PC-3 (cell line): ENCODE data around the gene SLC10A7. TPM values are rescaled to one million over a fixed set of nuclear protein-coding genes. Genes with fewer than 3 reads are reported as not detected.
"Not testable (repeated sequence)": the region's sequence is repeated elsewhere in the genome, so short reads cannot be mapped to it uniquely, and the experiment has no call there.

Experiments
- ATAC-seq: fragments of 200-7000 bp; cut with Tn5 transposase; 2 replicates; pipeline ENCODE4 v1.9.1; 2020; ENCODE audit warnings: mild to moderate bottlenecking, moderate library complexity
- BruUV-seq: library from RNA; stranded (reverse); fragments of 400-500 nt; replicated peaks from 2 replicates; lab custom pipeline; 2021; lab: Mats Ljungman, UMichigan
- CTCF ChIA-PET: fragments of 300-600 bp; sonication (Branson Sonifier 250); formaldehyde crosslinking; loops from one replicate; lab custom pipeline; 2022; ENCODE audit warnings: antibody characterized with exemption; lab: Charles Lee
- POLR2A ChIA-PET: fragments of 300-600 bp; sonication (Branson Sonifier 250); formaldehyde crosslinking; loops from one replicate; lab custom pipeline; 2022; ENCODE audit warnings: antibody characterized with exemption; ENCODE audit not compliant: unreplicated experiment; lab: Charles Lee
- DNase-seq: peaks from one replicate; pipeline ENCODE4 v3.0.0-alpha.2; 2015
- H2AFZ ChIP-seq: fragments of 300-600 bp; sonication (generic); 2 replicates; pipeline ENCODE4 v1.6.0; 2016; ENCODE audit warnings: antibody characterized with exemption, low read length
- H3F3A ChIP-seq: fragments of 300-600 bp; sonication (generic); one replicate; pipeline ENCODE4 v1.6.0; 2017; ENCODE audit warnings: antibody characterized with exemption, low read length, control low read depth, mild to moderate bottlenecking; ENCODE audit not compliant: unreplicated experiment
- H3K27ac ChIP-seq: fragments of 300-600 bp; sonication (generic); 2 replicates; pipeline ENCODE4 v1.5.1; 2016; ENCODE audit warnings: mild to moderate bottlenecking, low read length
- H3K27me3 ChIP-seq: fragments of 300-600 bp; sonication (generic); 2 replicates; pipeline ENCODE4 v1.6.1; 2016; ENCODE audit warnings: low read length, mixed read lengths
- H3K36me3 ChIP-seq: fragments of 300-600 bp; sonication (generic); 2 replicates; pipeline ENCODE4 v1.6.1; 2016; ENCODE audit warnings: low read depth, mixed run types, low read length, mixed read lengths
- H3K4me1 ChIP-seq: fragments of 300-600 bp; sonication (generic); 2 replicates; pipeline ENCODE4 v1.5.1; 2016; ENCODE audit warnings: low read length; ENCODE audit not compliant: insufficient read depth
- H3K4me2 ChIP-seq: fragments of 300-600 bp; sonication (generic); 2 replicates; pipeline ENCODE4 v1.6.0; 2016; ENCODE audit warnings: low read length
- H3K4me3 ChIP-seq: fragments of 300-600 bp; sonication (generic); 2 replicates; pipeline ENCODE4 v1.5.1; 2016; ENCODE audit warnings: mild to moderate bottlenecking, low read length, mixed read lengths
- H3K79me2 ChIP-seq: fragments of 300-600 bp; sonication (generic); 2 replicates; pipeline ENCODE4 v1.6.1; 2017; ENCODE audit warnings: low read length, mixed read lengths
- H3K9ac ChIP-seq: fragments of 300-600 bp; sonication (generic); 2 replicates; pipeline ENCODE4 v1.6.0; 2016; ENCODE audit warnings: mild to moderate bottlenecking, low read length
- H3K9me2 ChIP-seq: fragments of 300-600 bp; sonication (generic); replicated peaks from 2 replicates; pipeline ENCODE4 v1.6.1; 2016; ENCODE audit warnings: mixed run types, low read length, mixed read lengths
- H3K9me3 ChIP-seq: fragments of 300-600 bp; sonication (generic); 2 replicates; pipeline ENCODE4 v1.6.1; 2016; ENCODE audit warnings: low read length, mixed read lengths
- H4K20me1 ChIP-seq: fragments of 300-600 bp; sonication (generic); 2 replicates; pipeline ENCODE4 v1.6.1; 2016; ENCODE audit warnings: low read length, mixed read lengths
- EZH2 ChIP-seq: fragments of 300-600 bp; sonication (generic); IDR thresholded peaks from one replicate; pipeline ENCODE4 v1.6.1; 2017; ENCODE audit warnings: antibody characterized with exemption, mild to moderate bottlenecking, low read length; ENCODE audit not compliant: unreplicated experiment
- EZH2phosphoT487 ChIP-seq: fragments of 300-600 bp; sonication (generic); IDR thresholded peaks from 2 replicates; pipeline ENCODE4 v1.6.1; 2018; ENCODE audit warnings: mild to moderate bottlenecking, antibody characterized with exemption, low read length, borderline replicate concordance
- intact Hi-C: fragments of 100-400 bp; cut with micrococcal nuclease; formaldehyde crosslinking; loops from 2 replicates; pipeline ENCODE4 v1.9.0; 2023
- total RNA-seq: library from RNA; depleted of rRNA; stranded (reverse); fragments of >200 nt; gene quantifications from 2 replicates; pipeline ENCODE4 v1.2.3, GENCODE V29; 2014
- TF ChIP-seq, protein P1 (sequence below): fragments of 300-600 bp; sonication (generic); conservative IDR thresholded peaks from 2 replicates; pipeline ENCODE4 v1.5.1; 2017; ENCODE audit warnings: antibody characterized with exemption, low read depth, mild to moderate bottlenecking, low read length

Gene SLC10A7
- total RNA-seq, 1 experiment from 2014 or later: 9.1 TPM

GRCh38 chr4:146368209-146368608 lies 153.5 kb downstream of the SLC10A7 start:
- H3K4me1 ChIP-seq: peaks cover 9% of the 10 kb centered on the region
- no peaks in the 10 kb centered on the region for H4K20me1 ChIP-seq
- no peak overlapping the region for H2AFZ ChIP-seq
- no peak overlapping the region for H3K4me2 ChIP-seq
- H3K27me3 ChIP-seq: no peaks in the 10 kb centered on the region
- TF ChIP-seq EZH2phosphoT487 (no peak), EZH2 (no peak)
- TF ChIP-seq, protein P1, sequence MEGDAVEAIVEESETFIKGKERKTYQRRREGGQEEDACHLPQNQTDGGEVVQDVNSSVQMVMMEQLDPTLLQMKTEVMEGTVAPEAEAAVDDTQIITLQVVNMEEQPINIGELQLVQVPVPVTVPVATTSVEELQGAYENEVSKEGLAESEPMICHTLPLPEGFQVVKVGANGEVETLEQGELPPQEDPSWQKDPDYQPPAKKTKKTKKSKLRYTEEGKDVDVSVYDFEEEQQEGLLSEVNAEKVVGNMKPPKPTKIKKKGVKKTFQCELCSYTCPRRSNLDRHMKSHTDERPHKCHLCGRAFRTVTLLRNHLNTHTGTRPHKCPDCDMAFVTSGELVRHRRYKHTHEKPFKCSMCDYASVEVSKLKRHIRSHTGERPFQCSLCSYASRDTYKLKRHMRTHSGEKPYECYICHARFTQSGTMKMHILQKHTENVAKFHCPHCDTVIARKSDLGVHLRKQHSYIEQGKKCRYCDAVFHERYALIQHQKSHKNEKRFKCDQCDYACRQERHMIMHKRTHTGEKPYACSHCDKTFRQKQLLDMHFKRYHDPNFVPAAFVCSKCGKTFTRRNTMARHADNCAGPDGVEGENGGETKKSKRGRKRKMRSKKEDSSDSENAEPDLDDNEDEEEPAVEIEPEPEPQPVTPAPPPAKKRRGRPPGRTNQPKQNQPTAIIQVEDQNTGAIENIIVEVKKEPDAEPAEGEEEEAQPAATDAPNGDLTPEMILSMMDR: no peak
- ChIA-PET POLR2A (no interaction called here), CTCF (no interaction called here)
- no TSS peak for BruUV-seq
- H3K9me2 ChIP-seq: no peaks in the 10 kb centered on the region
- ATAC-seq (no peak), DNase-seq (no peak)
- no peak overlapping the region for H3K9ac ChIP-seq
- intact Hi-C loops: no loop called here
- H3F3A ChIP-seq: no peaks in the 10 kb centered on the region
- H3K9me3 ChIP-seq: no peaks in the 10 kb centered on the region
- no peaks in the 10 kb centered on the region for H3K36me3 ChIP-seq
- no peak overlapping the region for H3K4me3 ChIP-seq
- no peaks in the 10 kb centered on the region for H3K79me2 ChIP-seq
- H3K27ac ChIP-seq: no peak overlapping the region

DNA sequence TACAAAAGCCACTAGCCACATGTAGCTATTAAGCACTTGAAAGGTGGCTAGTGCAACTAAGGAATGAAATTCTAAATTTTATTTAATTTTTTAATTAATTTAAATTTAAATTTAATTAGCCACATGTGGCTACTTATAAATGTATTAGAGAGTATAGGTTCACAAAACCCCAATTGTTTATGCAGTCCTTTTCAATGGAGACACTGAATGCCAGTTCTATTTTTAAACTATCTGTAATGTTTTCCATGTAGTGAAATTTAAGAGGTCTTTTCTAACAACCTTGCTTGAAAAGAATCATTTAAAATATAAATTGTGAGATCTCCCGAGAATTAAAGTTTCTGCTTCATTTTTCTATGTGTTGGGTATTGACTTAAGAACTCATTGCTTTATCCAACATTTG lies 154.4 kb downstream of the SLC10A7 start:
- Histone ChIP-seq H3K9ac (no peak overlapping the region), H3K79me2 (no peaks in the 10 kb centered on the region), H3K4me3 (no peak overlapping the region), H3K4me2 (no peak overlapping the region), H3K9me2 (no peaks in the 10 kb centered on the region), H4K20me1 (no peaks in the 10 kb centered on the region), H3F3A (no peaks in the 10 kb centered on the region), H3K36me3 (no peaks in the 10 kb centered on the region), H3K4me1 (peaks cover 9% of the 10 kb centered on the region), H3K27me3 (no peaks in the 10 kb centered on the region), H3K9me3 (no peaks in the 10 kb centered on the region), H2AFZ (no peak overlapping the region), H3K27ac (no peak overlapping the region)
- no TSS peak for BruUV-seq
- DNase-seq: no peak
- intact Hi-C loops: loop anchor here (2.0 kb wide), 1 partner anchor 153 kb away; the partner anchor contains the start of gene SLC10A7
- POLR2A ChIA-PET: no interaction called here
- no peak for TF ChIP-seq EZH2phosphoT487
- TF ChIP-seq, protein P1: no peak
- TF ChIP-seq EZH2: no peak
- ATAC-seq: no peak
- CTCF ChIA-PET: no interaction called here

DNA sequence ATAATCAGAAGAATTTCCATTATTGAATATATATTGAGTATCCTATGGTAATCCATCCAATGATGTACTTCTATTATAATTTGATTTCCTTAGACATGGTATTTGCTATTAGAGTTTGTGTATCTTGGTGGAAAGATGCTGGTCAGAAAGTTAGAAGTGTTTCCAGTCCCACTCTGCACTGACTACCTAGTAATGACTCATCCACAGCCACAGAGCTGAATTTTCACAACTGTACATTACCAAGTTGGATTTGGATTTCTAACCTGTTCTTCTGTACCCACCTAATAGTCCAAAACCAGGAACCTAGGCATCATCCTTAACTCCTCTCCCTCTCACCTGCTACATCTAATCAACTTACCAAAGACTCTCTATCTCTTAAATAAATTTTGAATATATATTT lies 162.0 kb downstream of the SLC10A7 start:
- intact Hi-C loops: no loop called here
- TF ChIP-seq EZH2phosphoT487: no peak
- TF ChIP-seq, protein P1: no peak
- no peak for TF ChIP-seq EZH2
- no peak overlapping the region for H3K4me3 ChIP-seq
- no peaks in the 10 kb centered on the region for H4K20me1 ChIP-seq
- no peaks in the 10 kb centered on the region for H3K27me3 ChIP-seq
- no peak overlapping the region for H3K27ac ChIP-seq
- ATAC-seq (no peak), DNase-seq (no peak)
- no peaks in the 10 kb centered on the region for H3K36me3 ChIP-seq
- ChIA-PET CTCF (no interaction called here), POLR2A (no interaction called here)
- H3K9ac ChIP-seq: no peak overlapping the region
- H2AFZ ChIP-seq: no peak overlapping the region
- H3K79me2 ChIP-seq: no peaks in the 10 kb centered on the region
- H3K4me1 ChIP-seq: no peaks in the 10 kb centered on the region
- no peaks in the 10 kb centered on the region for H3F3A ChIP-seq
- no TSS peak for BruUV-seq
- H3K9me3 ChIP-seq: no peaks in the 10 kb centered on the region
- H3K9me2 ChIP-seq: no peaks in the 10 kb centered on the region
- H3K4me2 ChIP-seq: no peak overlapping the region

- H3K27me3 ChIP-seq, H2AFZ ChIP-seq, CTCF ChIA-PET, H3K9ac ChIP-seq, BruUV-seq, H4K20me1 ChIP-seq, H3K4me3 ChIP-seq, H3F3A ChIP-seq, POLR2A ChIA-PET, intact Hi-C loops, ATAC-seq, H3K36me3 ChIP-seq, H3K4me1 ChIP-seq, H3K9me3 ChIP-seq, H3K79me2 ChIP-seq, H3K4me2 ChIP-seq, H3K9me2 ChIP-seq, H3K27ac ChIP-seq, DNase-seq: not testable (repeated sequence)
Measured at GRCh38 chr4:146350114-146350513, 171.6 kb downstream of the SLC10A7 start.
